Activated T-cell treated with anti-CD3 and anti-CD28 coated beads, Interleukin-2, amount 50 U/mL, for 72 hours (primary cell): Measurements from ENCODE around the gene KNOP1. TPM values are rescaled to one million over a fixed set of nuclear protein-coding genes. Genes with fewer than 3 reads are reported as not detected.
A peak's percentile ranks its signal among the peaks of the same experiment; 100 is the strongest.
"Not testable (repeated sequence)": the region's sequence is repeated elsewhere in the genome, so short reads cannot be mapped to it uniquely, and the experiment has no call there.

Experiments used
- ATAC-seq, 2 donors: fragments of 150-1000 bp; cut with Tn5 transposase; replicated peaks in 1 of 2; 2 replicates each; pipeline ENCODE4 v1.10.0; 2021; ENCODE audit warnings: moderate library complexity in 2 of 2, mild to moderate bottlenecking in 1 of 2
- DNase-seq, 2 donors: peaks; one replicate each; pipeline ENCODE4 v3.0.0; 2021 to 2022; ENCODE audit warnings: mixed read lengths in 1 of 2
- H3K27ac Mint-ChIP-seq: one replicate; pipeline ENCODE4 v1.8.0; 2022; ENCODE audit warnings: mild to moderate bottlenecking, moderate library complexity, mixed read lengths
- H3K27me3 Mint-ChIP-seq: one replicate; pipeline ENCODE4 v1.8.0; 2022; ENCODE audit warnings: low read depth, mixed read lengths
- H3K36me3 Mint-ChIP-seq, 2 donors: one replicate each; pipeline ENCODE4 v1.8.0; 2022; ENCODE audit warnings: mixed read lengths in 2 of 2, mild to moderate bottlenecking in 1 of 2; ENCODE audit not compliant: insufficient read depth in 2 of 2
- H3K4me1 Mint-ChIP-seq: one replicate; pipeline ENCODE4 v1.8.0; 2022; ENCODE audit warnings: low read depth, mixed read lengths
- H3K4me3 Mint-ChIP-seq, 2 donors: one replicate each; pipeline ENCODE4 v1.8.0; 2022; ENCODE audit warnings: mild to moderate bottlenecking in 2 of 2, mixed read lengths in 2 of 2, moderate library complexity in 2 of 2
- H3K9me3 Mint-ChIP-seq, 2 donors: one replicate each; pipeline ENCODE4 v1.8.0; 2022; ENCODE audit warnings: mixed read lengths in 2 of 2
- total RNA-seq, 2 donors: library from RNA; stranded (reverse); gene quantifications; one replicate each; pipeline ENCODE4 v1.2.3, GENCODE V29; 2022

KNOP1 gene
- total RNA-seq, 2 donors from 2014 or later = 14.6 to 14.9 TPM

DNA sequence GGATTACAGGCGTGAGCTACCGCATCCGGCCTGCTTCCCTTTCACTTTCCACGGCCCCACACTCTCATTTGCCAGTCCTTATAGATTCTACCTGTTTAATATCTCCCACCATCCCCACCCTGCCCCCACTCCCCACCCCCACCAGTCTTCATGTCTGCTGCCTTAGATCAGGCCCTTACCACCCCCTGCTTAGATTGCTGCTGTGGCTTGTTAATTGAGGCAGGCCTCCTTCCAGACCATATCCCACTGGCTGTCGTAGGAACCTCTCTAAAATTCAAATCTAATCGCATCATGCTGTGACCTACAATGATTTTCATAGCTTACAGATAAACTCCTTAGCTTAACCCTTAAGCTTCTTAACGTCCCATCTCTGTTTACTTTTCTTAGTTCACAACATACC, 5.0 kb upstream of the KNOP1 start:
- H3K27me3 Mint-ChIP-seq = no peaks in the 10 kb centered on the region
- H3K4me3 Mint-ChIP-seq = no peak overlapping the region
- H3K4me1 Mint-ChIP-seq = peaks cover 7% of the 10 kb centered on the region
- no peaks in the 10 kb centered on the region for H3K36me3 Mint-ChIP-seq
- DNase-seq = no peak
- H3K9me3 Mint-ChIP-seq = no peaks in the 10 kb centered on the region
- no peak for ATAC-seq
- no peak overlapping the region for H3K27ac Mint-ChIP-seq

DNA sequence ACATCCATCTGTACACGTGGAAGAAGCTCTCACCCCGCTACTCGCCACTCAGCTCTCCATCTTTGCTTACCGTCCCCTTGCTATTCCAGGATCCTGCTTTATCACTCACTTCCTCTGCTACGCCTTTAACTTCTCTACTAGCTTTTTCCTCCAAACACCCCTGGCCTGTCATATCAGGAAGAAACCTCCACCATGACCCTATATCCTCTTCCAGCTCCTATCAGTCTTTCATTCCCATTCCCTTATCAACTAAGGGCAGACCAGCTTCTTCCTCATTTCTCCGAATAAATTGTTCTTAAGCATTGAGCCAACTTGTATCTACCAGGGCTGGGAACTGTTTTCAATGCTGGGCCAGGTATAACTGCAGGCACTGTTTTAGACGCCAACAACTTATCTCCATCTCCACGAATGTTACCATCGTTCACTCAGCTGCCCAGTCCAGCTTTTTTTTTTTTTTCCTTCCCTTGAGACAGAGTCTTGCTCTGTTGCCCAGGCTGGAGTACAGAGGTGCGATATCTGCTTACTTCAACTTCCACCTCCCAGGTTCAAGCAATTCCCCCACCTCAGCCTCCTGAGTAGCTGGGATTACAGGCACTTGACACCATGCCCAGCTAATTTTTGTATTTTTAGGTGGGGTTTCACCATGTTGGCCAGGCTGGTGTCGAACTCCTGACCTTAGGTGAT, 4.4 kb upstream of the KNOP1 start:
- Mint-ChIP-seq H3K4me3 (no peak overlapping the region), H3K27ac (no peak overlapping the region), H3K36me3 (no peaks in the 10 kb centered on the region), H3K27me3 (no peaks in the 10 kb centered on the region), H3K9me3 (no peaks in the 10 kb centered on the region), H3K4me1 (peaks cover 7% of the 10 kb centered on the region)
- DNase-seq (no peak), ATAC-seq (no peak)

DNA sequence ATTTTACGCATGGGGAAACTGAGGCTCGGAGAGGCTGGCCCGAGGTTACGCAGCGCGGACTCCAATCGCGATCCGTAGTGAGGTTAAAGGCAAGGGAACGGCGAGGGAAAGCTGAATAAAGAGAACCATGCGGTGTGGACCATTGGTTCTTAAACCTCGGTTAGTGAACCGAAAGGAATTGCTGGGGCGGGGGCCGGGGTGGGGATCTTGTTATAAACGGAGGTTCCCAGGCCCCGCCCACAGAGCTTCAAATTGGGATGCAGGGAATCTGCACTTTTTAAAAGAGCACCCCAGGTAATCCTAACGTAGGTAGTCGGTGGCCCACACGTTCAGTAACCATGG, 568 bp upstream of the KNOP1 start:
- ATAC-seq = peak in 1 of 2 donors; percentile 1

DNA sequence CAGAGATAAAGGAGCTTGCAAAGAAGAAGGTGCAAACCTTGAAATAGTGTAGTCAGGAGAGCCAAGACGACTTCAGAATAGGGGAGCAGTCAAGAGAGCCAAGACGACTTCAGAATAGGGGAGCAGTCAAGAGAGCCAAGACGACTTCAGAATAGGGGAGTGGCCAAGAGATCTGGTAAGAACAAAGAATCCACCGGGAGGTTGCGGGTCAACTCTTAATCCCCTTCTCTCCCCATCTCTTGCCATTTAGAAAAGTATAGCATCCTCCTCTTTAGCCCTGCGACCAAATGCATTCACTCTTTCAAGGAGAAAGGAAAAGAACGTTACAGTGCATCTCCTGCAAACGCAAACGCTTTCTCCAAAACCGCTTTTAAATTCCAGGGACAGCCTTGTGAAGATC, 713 bp downstream of the KNOP1 start:
- peaks cover 39% of the 10 kb centered on the region for H3K4me1 Mint-ChIP-seq
- H3K36me3 Mint-ChIP-seq = peaks cover 3 to 7% of the 10 kb centered on the region in 2 donors
- DNase-seq (no peak), ATAC-seq (no peak)
- H3K4me3 Mint-ChIP-seq = peak overlapping the region; percentile 92 to 95
- no peaks in the 10 kb centered on the region for H3K9me3 Mint-ChIP-seq
- H3K27ac Mint-ChIP-seq = peak overlapping the region; percentile 76
- H3K27me3 Mint-ChIP-seq = no peaks in the 10 kb centered on the region

More for the DNA sequence above, 568 bp upstream of the KNOP1 start:
- H3K36me3 Mint-ChIP-seq = peaks cover 3 to 7% of the 10 kb centered on the region in 2 donors
- peaks cover 39% of the 10 kb centered on the region for H3K4me1 Mint-ChIP-seq
- no peak overlapping the region for H3K27ac Mint-ChIP-seq
- no peak for DNase-seq
- no peaks in the 10 kb centered on the region for H3K9me3 Mint-ChIP-seq
- H3K4me3 Mint-ChIP-seq = peak overlapping the region; percentile 92 to 95
- H3K27me3 Mint-ChIP-seq = no peaks in the 10 kb centered on the region

DNA sequence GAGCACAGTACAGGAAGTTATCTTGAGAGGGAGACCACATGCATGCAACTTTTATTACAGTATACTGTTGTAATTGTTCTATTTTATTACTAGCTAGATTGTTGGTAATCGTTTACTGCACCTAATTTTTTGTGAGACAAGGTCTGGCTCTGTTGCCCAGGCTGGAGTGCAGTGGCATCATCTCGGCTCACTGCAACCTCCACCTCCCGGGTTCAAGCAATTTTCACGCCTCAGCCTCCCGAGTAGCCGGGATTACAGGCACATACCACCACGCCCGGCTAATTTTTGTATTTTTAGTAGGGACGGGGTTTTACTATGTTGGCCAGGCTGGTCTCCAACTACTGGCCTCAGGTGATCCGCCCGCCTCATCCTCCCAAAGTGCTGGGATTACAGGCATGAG, 1.3 kb downstream of the KNOP1 start:
- H3K4me3 Mint-ChIP-seq = peak overlapping the region; percentile 92 to 95
- peaks cover 41% of the 10 kb centered on the region for H3K4me1 Mint-ChIP-seq
- ATAC-seq, H3K9me3 Mint-ChIP-seq, H3K36me3 Mint-ChIP-seq, DNase-seq, H3K27me3 Mint-ChIP-seq: not testable (repeated sequence)
- H3K27ac Mint-ChIP-seq = peak overlapping the region; percentile 76

DNA sequence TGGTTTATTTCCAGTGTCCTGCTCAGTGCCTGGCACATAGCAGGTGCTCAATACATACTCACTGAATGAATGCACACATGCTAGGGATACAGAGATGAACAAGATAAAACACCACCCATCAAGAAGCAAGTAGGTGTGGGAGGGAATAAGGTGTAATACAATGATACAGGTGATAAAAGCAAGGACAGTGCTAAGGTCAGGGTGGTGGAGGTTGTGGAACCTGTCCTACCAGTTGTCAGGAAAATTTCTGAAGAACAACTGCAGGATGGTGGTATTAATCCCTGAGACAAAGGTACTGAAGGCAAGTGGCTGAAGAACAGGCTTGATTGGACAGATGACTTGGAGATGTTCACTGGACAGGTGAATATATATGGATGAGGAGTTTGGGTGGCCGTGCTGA, 1.8 kb downstream of the KNOP1 start:
- Mint-ChIP-seq H3K27ac (peak overlapping the region; percentile 31), H3K27me3 (no peaks in the 10 kb centered on the region), H3K4me1 (peaks cover 45% of the 10 kb centered on the region), H3K36me3 (peaks cover 5 to 9% of the 10 kb centered on the region in 2 donors), H3K9me3 (no peaks in the 10 kb centered on the region), H3K4me3 (peak overlapping the region; percentile 92 to 95)
- ATAC-seq = no peak
- DNase-seq = no peak

DNA sequence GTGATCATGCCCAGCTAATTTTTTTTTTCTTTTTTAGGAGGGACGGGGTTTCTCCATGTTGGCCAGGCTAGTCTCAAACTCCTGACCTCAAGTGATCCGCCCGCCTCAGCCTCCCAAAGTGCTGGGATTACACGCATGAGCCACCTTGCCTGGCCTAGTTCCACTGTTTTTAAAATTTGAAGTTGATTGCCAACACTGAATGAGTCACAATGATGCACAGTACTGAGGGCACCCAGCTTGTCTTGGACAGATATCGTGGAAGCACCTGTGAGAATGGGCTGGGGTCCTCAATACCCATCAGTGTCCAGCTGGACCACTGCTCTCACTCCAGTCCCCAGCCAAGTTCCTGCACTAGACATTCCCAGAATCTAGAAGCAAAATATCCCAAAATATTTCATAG, 2.5 kb downstream of the KNOP1 start:
- Mint-ChIP-seq H3K4me1 (peaks cover 45% of the 10 kb centered on the region), H3K9me3 (no peaks in the 10 kb centered on the region), H3K27me3 (no peaks in the 10 kb centered on the region), H3K36me3 (peaks cover 5 to 9% of the 10 kb centered on the region in 2 donors), H3K27ac (peak overlapping the region; percentile 34), H3K4me3 (no peak overlapping the region)
- DNase-seq = no peak
- ATAC-seq = no peak

DNA sequence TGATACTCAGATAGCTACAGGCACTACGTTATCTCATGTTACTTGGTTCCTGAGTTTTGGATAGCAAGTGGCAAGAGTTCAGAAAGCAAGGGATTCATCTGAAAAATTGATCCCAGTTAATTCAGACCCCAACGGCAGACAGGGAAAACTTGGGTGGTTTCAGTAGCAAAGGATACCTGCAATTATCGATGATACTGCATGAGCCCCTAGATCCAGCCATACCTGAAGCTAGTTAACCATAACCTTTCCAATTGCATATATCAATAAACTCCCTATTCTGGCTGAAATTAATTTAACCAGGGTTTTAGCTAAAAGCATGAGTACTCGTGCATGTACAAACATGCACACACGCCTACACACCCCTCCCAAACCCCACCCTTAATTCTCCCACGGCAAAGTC, 4.3 kb downstream of the KNOP1 start:
- peaks cover 5 to 12% of the 10 kb centered on the region in 2 donors for H3K36me3 Mint-ChIP-seq
- H3K4me3 Mint-ChIP-seq = no peak overlapping the region
- H3K4me1 Mint-ChIP-seq = peaks cover 38% of the 10 kb centered on the region
- DNase-seq = no peak
- no peaks in the 10 kb centered on the region for H3K9me3 Mint-ChIP-seq
- no peak for ATAC-seq
- no peaks in the 10 kb centered on the region for H3K27me3 Mint-ChIP-seq
- no peak overlapping the region for H3K27ac Mint-ChIP-seq

DNA sequence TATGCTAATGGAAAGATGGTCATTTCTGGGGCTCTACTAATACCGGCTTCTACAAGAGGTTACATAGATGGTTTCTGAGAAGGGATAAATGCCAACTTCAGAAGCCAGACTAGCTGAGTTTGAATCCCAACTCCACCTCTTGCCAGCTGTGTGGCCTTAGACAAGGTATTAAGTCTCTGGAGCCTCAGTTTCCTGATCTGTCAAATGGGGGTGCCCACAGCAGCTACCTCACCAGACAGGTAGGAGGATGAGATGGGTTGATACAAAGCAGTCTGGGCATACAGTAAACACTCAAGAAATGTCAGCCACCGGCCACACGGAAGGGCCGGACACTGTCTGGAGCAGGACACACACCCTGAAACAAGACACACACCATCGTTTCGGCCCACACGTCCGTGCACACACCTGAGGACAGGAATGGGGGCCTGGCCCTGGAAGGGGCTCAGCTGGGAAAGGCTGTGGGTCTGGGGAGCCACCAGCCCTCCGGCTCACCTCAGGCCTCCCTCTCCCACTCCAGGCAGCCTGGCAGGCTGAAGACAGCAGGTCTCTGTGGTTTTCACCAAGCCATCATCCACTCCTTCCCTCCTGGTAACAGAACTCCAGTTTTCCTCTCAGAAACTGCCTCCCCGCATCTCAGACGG, 5.5 kb downstream of the KNOP1 start:
- DNase-seq (no peak), ATAC-seq (no peak)
- H3K27me3 Mint-ChIP-seq = no peaks in the 10 kb centered on the region
- peaks cover 5 to 12% of the 10 kb centered on the region in 2 donors for H3K36me3 Mint-ChIP-seq
- H3K27ac Mint-ChIP-seq = no peak overlapping the region
- no peak overlapping the region for H3K4me3 Mint-ChIP-seq
- H3K4me1 Mint-ChIP-seq = peaks cover 38% of the 10 kb centered on the region
- H3K9me3 Mint-ChIP-seq = no peaks in the 10 kb centered on the region

DNA sequence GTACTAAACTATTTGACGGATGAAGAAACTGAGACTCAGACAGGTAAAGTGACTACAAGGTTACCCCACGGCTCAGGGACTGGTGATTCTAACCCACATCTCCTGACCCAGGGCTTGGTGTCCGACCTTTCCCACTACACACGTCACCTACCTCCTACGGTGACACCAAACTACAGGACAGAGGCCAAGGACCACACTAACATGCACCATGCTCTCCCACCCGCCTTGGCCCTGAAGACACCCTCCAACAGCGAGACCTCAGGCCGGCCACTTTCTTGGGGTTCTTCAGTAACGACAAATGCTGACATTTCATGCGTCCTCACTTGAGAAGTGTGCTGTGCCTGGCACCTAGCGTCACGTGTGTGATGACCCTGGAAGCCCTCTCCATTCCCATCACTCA, 6.4 kb downstream of the KNOP1 start:
- ATAC-seq (no peak), DNase-seq (no peak)
- H3K27ac Mint-ChIP-seq = no peak overlapping the region
- H3K4me3 Mint-ChIP-seq = no peak overlapping the region
- no peaks in the 10 kb centered on the region for H3K9me3 Mint-ChIP-seq
- H3K27me3 Mint-ChIP-seq = no peaks in the 10 kb centered on the region
- peaks cover 5 to 12% of the 10 kb centered on the region in 2 donors for H3K36me3 Mint-ChIP-seq
- peaks cover 30% of the 10 kb centered on the region for H3K4me1 Mint-ChIP-seq

DNA sequence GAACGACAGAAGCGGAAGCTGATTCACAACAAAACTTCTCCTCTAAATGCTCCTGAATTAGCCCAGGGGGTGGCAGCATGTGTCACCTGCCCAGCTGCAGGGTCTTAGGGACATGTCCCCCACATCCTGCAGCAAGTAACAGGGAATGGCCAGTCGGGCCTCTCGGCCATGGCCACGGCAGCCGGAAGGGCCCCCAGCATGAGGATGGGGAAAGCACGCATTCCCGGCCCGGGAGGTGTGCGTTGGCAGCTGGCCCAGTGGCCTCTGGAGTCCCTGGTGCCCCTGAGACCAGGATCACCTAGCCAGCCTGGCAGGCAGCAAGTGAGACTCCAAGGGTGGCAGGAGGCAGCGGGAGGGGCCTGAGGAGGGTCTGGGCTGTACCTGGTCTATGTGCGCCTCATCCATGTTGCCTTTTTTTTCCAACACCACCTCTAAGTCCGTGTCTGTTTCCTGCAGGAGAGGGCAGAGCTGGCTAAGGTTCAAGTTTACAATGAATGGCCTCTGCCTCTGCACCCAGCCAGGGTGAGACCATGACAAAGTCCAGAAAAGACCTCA, 7.0 kb downstream of the KNOP1 start:
- no peaks in the 10 kb centered on the region for H3K9me3 Mint-ChIP-seq
- H3K4me1 Mint-ChIP-seq = peaks cover 24% of the 10 kb centered on the region
- no peaks in the 10 kb centered on the region for H3K27me3 Mint-ChIP-seq
- ATAC-seq (no peak), DNase-seq (no peak)
- no peak overlapping the region for H3K27ac Mint-ChIP-seq
- H3K4me3 Mint-ChIP-seq = no peak overlapping the region
- peaks cover 7 to 12% of the 10 kb centered on the region in 2 donors for H3K36me3 Mint-ChIP-seq

DNA sequence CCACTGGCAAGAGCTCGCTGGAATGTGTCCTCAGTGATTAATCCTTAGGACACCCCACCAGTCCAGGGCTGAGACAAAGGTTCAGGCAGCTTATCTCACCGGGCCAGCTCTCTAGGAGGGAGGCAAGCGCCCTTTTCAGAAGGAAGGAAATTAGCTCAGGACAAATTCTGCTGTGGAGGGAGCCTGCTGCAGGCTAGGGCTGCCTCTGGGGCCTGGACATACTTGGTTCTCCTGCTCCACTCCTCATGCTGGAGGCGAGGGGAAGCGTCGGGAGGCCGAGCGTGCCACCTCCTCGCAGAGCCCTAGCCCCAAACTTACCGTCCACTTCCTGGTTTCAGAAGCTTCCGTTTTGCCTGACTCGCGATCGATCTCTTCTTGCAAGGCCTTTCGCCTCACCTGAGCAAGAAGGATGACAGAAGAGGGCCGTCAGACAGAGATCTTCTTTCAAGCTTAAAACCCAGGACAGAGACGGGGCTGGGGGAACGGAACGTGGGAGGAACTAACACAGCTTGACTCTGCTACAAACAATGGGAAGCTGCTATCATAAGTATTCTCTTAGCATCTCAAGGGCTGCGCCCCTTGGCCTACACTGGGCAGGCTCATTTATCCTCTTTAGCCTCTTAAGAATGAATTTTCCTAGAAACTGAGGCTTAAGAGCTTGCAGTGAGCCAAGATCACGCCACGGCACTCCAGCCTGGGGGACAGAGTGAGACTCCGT, 7.7 kb downstream of the KNOP1 start:
- DNase-seq = no peak
- Mint-ChIP-seq H3K4me3 (no peak overlapping the region), H3K27ac (no peak overlapping the region), H3K4me1 (peaks cover 17% of the 10 kb centered on the region), H3K9me3 (no peaks in the 10 kb centered on the region), H3K36me3 (peaks cover 7 to 15% of the 10 kb centered on the region in 2 donors), H3K27me3 (no peaks in the 10 kb centered on the region)
- ATAC-seq = no peak

DNA sequence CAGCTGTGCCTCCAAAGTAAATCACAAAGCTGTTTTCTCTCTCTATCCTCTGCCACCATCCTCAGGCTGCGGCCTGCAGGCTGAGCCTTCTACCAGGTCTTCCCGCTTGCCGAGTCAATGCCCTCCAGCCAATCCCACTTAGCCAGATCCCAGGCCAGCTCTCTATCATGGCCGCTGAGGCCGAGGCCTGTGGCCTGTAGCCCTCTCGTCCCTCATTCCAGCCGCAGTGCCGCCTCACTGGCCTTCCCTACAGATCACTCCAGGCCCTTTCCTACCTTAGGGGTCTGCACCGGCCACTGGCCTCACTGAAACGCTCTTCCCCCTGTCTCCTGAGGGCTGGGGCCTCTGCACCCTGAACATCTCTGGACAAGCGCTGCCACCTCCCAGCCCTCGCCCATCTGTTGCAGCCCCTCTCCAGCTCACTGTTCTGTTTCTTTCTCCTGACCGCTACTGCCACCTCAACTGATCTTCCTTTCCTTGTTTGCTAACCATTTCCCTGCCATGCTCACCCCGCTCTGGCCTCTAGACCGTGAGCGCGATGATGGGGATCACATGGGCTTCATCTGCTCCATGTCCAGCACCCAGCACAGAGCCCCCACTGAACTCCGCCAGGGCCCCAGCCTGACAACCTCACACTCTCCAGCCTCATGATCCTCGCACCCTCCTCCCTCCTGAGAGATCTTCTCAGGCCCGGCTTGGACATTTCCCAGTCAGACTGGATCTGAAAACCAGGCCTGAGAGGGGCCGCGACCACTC, 8.5 kb downstream of the KNOP1 start:
- Mint-ChIP-seq H3K4me3 (no peak overlapping the region), H3K36me3 (peaks cover 7 to 15% of the 10 kb centered on the region in 2 donors), H3K27ac (no peak overlapping the region), H3K4me1 (peaks cover 14% of the 10 kb centered on the region), H3K9me3 (no peaks in the 10 kb centered on the region), H3K27me3 (no peaks in the 10 kb centered on the region)
- DNase-seq = no peak
- ATAC-seq = no peak
